Measurements from ENCODE around the gene TMEM260. TPM values are rescaled to one million over a fixed set of nuclear protein-coding genes. Genes with fewer than 3 reads are reported as not detected.

Gene TMEM260
- total and polyA plus RNA-seq, 2 donors (not counting 3 experiments of a cell fraction or from before 2014, with no cell fraction given): 9.1 to 16.2 TPM

DNA sequence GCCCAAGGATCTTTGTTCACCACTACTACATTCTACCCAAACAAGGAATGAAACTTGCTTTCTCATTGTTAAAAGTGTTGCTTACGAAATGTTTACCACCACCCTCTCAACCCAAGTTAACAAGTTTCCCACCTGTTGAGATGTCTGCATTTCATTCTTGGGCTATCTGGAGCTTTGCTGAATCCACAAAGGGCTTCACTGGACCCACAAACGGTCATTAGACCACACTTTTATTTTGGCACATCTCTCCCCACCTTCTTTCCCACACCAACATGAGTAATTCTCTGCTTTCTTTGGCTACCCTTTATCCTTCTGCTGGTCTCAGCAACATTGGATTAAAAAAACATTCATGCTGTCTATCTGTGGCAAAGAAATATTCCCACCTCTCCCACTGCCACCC is 78.0 kb downstream of the TMEM260 start:
- no peak for FAIRE-seq
- CTCF ChIA-PET: interaction anchor here (0.9 to 2.5 kb wide), 3 partner anchors 80 to 659 kb away, joined by 3 to 26 read pairs (median 7); no protein-coding TSS in a partner anchor
- H3K9ac ChIP-seq (replicated peaks; ENCODE audit: extremely low read depth, insufficient read depth, low read length): no peak overlapping the region

More for the DNA sequence above, 78.0 kb downstream of the TMEM260 start:
- Histone ChIP-seq H3K79me2 (ENCODE audit: control insufficient read depth, insufficient read depth, low read length) (no peaks in the 10 kb centered on the region), H3K9me1 (replicated peaks; ENCODE audit: control insufficient read depth, extremely low read depth, insufficient read depth, low read length) (no peaks in the 10 kb centered on the region), H3K27me3 (ENCODE audit: control insufficient read depth in 2 of 2, insufficient read depth in 2 of 2, low read length in 2 of 2) (no peaks in the 10 kb centered on the region), H2AFZ (ENCODE audit: low read depth, low read length) (no peak overlapping the region), H3K4me2 (ENCODE audit: insufficient read depth, low read length) (no peak overlapping the region), H4K20me1 (replicated peaks; ENCODE audit: control insufficient read depth, extremely low read depth, insufficient read depth, low read length) (no peaks in the 10 kb centered on the region), H3K36me3 (ENCODE audit: control insufficient read depth in 2 of 2, extremely low read depth in 1 of 2, insufficient read depth in 2 of 2, low read length in 2 of 2) (no peaks in the 10 kb centered on the region), H3K9me3 (replicated peaks; ENCODE audit: control insufficient read depth, insufficient read depth, low read length) (no peaks in the 10 kb centered on the region), H3K4me3 (replicated peaks in 1 of 3; ENCODE audit: insufficient read depth in 1 of 3, low read depth in 1 of 3, low read length in 3 of 3) (no peak overlapping the region), H3K4me1 (ENCODE audit: control insufficient read depth, extremely low read depth, insufficient read depth, low read length) (no peaks in the 10 kb centered on the region), H3K27ac (ENCODE audit: insufficient read depth, low read depth, low read length) (no peak overlapping the region)
- POLR2A ChIA-PET: no interaction called here
- dilution Hi-C loops (cut with MboI; ENCODE audit: extremely low pct_ligation_motif_present, low sequenced_read_pairs) (no loop called here), intact Hi-C loops (cut with micrococcal nuclease) (loop anchor here (2.0 to 10.0 kb wide), 3 partner anchors 75 to 517 kb away; no protein-coding TSS in a partner anchor)
- TF ChIP-seq CTCF (IDR thresholded peaks at IDR 0.05; ENCODE audit: extremely low read depth in 1 of 2, insufficient read depth in 1 of 2, low read depth in 1 of 2, low read length in 2 of 2) (no peak), FOS (IDR thresholded peaks at IDR 0.05; ENCODE audit: borderline replicate concordance, insufficient read depth, low read length) (no peak), POLR2AphosphoS5 (IDR thresholded peaks at IDR 0.05; ENCODE audit: insufficient read depth, low read depth, low read length) (no peak), MAX (IDR thresholded peaks at IDR 0.05; ENCODE audit: insufficient read depth, insufficient read length) (no peak), GATA2 (IDR thresholded peaks at IDR 0.05; ENCODE audit: insufficient read depth, insufficient read length, low read depth, low read length) (no peak), EZH2 (IDR thresholded peaks at IDR 0.05; ENCODE audit: borderline replicate concordance, low read depth, low read length, severe bottlenecking) (no peak), POLR2A (IDR thresholded peaks at IDR 0.05; ENCODE audit: low read depth, low read length) (no peak), MYC (IDR thresholded peaks at IDR 0.05; ENCODE audit: low read depth, low read length) (no peak), JUN (IDR thresholded peaks at IDR 0.05; ENCODE audit: borderline replicate concordance, insufficient read depth, insufficient read length, low read depth) (no peak)
- DNase-seq (ENCODE audit: low read depth, low spot score): no peak
- BruUV-seq (replicated peaks): no TSS peak
